Esophagus squamous epithelium (tissue), 5 donors: ENCODE measurements around the gene PAFAH2. TPM values are rescaled to one million over a fixed set of nuclear protein-coding genes. Genes with fewer than 3 reads are reported as not detected.

Source experiments
- DNase-seq: peaks from one replicate; lab custom pipeline; 2025; lab: John Stamatoyannopoulos, UW
- H3K27ac ChIP-seq, 4 donors: fragments of 200-600 bp; sonication (generic); one replicate each; pipeline ENCODE4 v1.5.1; 2016 to 2019; ENCODE audit warnings: mild to moderate bottlenecking in 1 of 4
- H3K27me3 ChIP-seq, 4 donors: fragments of 200-600 bp; sonication (generic); 1 replicate in 3 of 4; 2 replicates in 1 of 4; pipeline versions ENCODE4 v1.5.1 to v1.6.0; 2017 to 2021; ENCODE audit warnings: antibody characterized with exemption in 1 of 4
- H3K36me3 ChIP-seq, 3 donors: fragments of 200-600 bp; sonication (generic); one replicate each; pipeline ENCODE4 v1.5.1; 2016 to 2019
- H3K4me1 ChIP-seq, 3 donors: fragments of 200-600 bp; sonication (generic); one replicate each; pipeline ENCODE4 v1.5.1; 2017 to 2019
- H3K4me3 ChIP-seq, 4 donors: fragments of 200-600 bp; sonication (generic); 1 replicate in 3 of 4; 2 replicates in 1 of 4; pipeline ENCODE4 v1.5.1; 2016 to 2019; ENCODE audit warnings: mild to moderate bottlenecking in 2 of 4, moderate library complexity in 1 of 4
- H3K9me3 ChIP-seq, 3 donors: fragments of 200-600 bp; sonication (generic); one replicate each; pipeline ENCODE4 v1.5.1; 2016 to 2019
- CTCF ChIP-seq, 6 experiments: fragments of 450-650 bp in 4 of 6; fragments of 200-600 bp in 2 of 6; sonication (generic) in 2 of 6; IDR thresholded peaks; one replicate each; pipeline ENCODE4 v1.5.1; 2016 to 2019; ENCODE audit warnings: antibody characterized with exemption in 6 of 6, mild to moderate bottlenecking in 4 of 6, moderate library complexity in 4 of 6
- POLR2A ChIP-seq, 4 donors: fragments of 450-650 bp; IDR thresholded peaks; one replicate each; pipeline ENCODE4 v1.6.1; 2017; ENCODE audit warnings: antibody characterized with exemption in 4 of 4, mild to moderate bottlenecking in 4 of 4, moderate library complexity in 3 of 4
- WGBS, 2 donors: methylation state at CpG; one replicate each; pipeline ENCODE4 v1.1.5; 2018; 5-methylcytosine and 5-hydroxymethylcytosine counted together
- intact Hi-C: fragments of 100-400 bp; cut with DNase I; formaldehyde crosslinking; loops from one replicate; pipeline ENCODE4 v1.15.0; 2022
- total RNA-seq, 4 donors: library from RNA; depleted of rRNA; stranded (reverse); fragments of >200 nt; gene quantifications; one replicate each; pipeline ENCODE4 v1.1.0, GENCODE V29; 2016
- donor health status: DM: yes; HTN: yes; CAD: no.

The PAFAH2 gene
- total RNA-seq, 4 donors from 2014 or later: 8.3 to 17.2 (median 11.7) TPM

- intact Hi-C loops: loop anchor here (5.0 kb wide), 1 partner anchor 126 kb away; the partner anchor contains the start of gene FAM110D
- H3K36me3 ChIP-seq: no peaks in the 10 kb centered on the region
- 72% methylated on average over 3 of the region's 4 CpGs; no CpG with 5 or more reads in 1 of the 2 donors for WGBS, 2 donors
- H3K4me1 ChIP-seq: peaks cover 8 to 18% (median 8%) of the 10 kb centered on the region in 3 donors
- no peaks in the 10 kb centered on the region for H3K9me3 ChIP-seq
- no peak overlapping the region for H3K4me3 ChIP-seq
- no peak for DNase-seq
- H3K27ac ChIP-seq: no peak overlapping the region
- peaks cover 0 to 39% (median 0%) of the 10 kb centered on the region in 4 donors for H3K27me3 ChIP-seq
- TF ChIP-seq POLR2A (IDR thresholded peaks at IDR 0.05): no peak
- no peak for TF ChIP-seq CTCF (IDR thresholded peaks at IDR 0.05)
These were observed 33.3 kb upstream of the PAFAH2 start for GRCh38 chr1:26031196-26031595.

GRCh38 chr1:26029864-26030481 is 32.1 kb upstream of the PAFAH2 start:
- H3K27ac ChIP-seq: no peak overlapping the region
- no peak overlapping the region for H3K4me3 ChIP-seq
- no peak for DNase-seq
- H3K9me3 ChIP-seq: no peaks in the 10 kb centered on the region
- WGBS, 2 donors: 76 to 83% methylated on average over 6 to 7 of the region's 7 CpGs
- intact Hi-C loops: loop anchor here (5.0 kb wide), 1 partner anchor 127 kb away; the partner anchor contains the start of gene FAM110D
- no peaks in the 10 kb centered on the region for H3K36me3 ChIP-seq
- no peak for TF ChIP-seq CTCF (IDR thresholded peaks at IDR 0.05)
- no peak for TF ChIP-seq POLR2A (IDR thresholded peaks at IDR 0.05)
- peaks cover 0 to 36% (median 0%) of the 10 kb centered on the region in 4 donors for H3K27me3 ChIP-seq
- H3K4me1 ChIP-seq: peaks cover 3 to 6% (median 4%) of the 10 kb centered on the region in 3 donors

- Histone ChIP-seq H3K27me3 (peaks cover 0 to 29% (median 0%) of the 10 kb centered on the region in 4 donors), H3K4me1 (no peaks in the 10 kb centered on the region), H3K36me3 (no peaks in the 10 kb centered on the region), H3K4me3 (no peak overlapping the region), H3K9me3 (no peaks in the 10 kb centered on the region), H3K27ac (no peak overlapping the region)
- DNase-seq: no peak
- TF ChIP-seq POLR2A (IDR thresholded peaks at IDR 0.05) (no peak), CTCF (IDR thresholded peaks at IDR 0.05) (no peak)
- intact Hi-C loops: no loop called here
- WGBS, 2 donors: 33 to 76% methylated on average over 1 to 7 of the region's 15 CpGs
These were observed 31.4 kb upstream of the PAFAH2 start for GRCh38 chr1:26029054-26029863.

- no peak overlapping the region for H3K4me3 ChIP-seq
- no peak overlapping the region for H3K27ac ChIP-seq
- intact Hi-C loops: no loop called here
- H3K36me3 ChIP-seq: no peaks in the 10 kb centered on the region
- H3K27me3 ChIP-seq: peaks cover 0 to 22% (median 0%) of the 10 kb centered on the region in 4 donors
- H3K9me3 ChIP-seq: no peaks in the 10 kb centered on the region
- H3K4me1 ChIP-seq: no peaks in the 10 kb centered on the region
- no peak for TF ChIP-seq CTCF (IDR thresholded peaks at IDR 0.05)
- TF ChIP-seq POLR2A (IDR thresholded peaks at IDR 0.05): no peak
- DNase-seq: no peak
- 50 to 96% methylated on average over 2 to 5 of the region's 8 CpGs for WGBS, 2 donors
These were observed 30.7 kb upstream of the PAFAH2 start for GRCh38 chr1:26028490-26028980.
